ENCODE data around the gene KLHDC7A. TPM values are rescaled to one million over a fixed set of nuclear protein-coding genes. Genes with fewer than 3 reads are reported as not detected.

KLHDC7A gene
- total and polyA plus RNA-seq, 2 donors (not counting 3 experiments of a cell fraction or from before 2014, with no cell fraction given), result not detected

DNA sequence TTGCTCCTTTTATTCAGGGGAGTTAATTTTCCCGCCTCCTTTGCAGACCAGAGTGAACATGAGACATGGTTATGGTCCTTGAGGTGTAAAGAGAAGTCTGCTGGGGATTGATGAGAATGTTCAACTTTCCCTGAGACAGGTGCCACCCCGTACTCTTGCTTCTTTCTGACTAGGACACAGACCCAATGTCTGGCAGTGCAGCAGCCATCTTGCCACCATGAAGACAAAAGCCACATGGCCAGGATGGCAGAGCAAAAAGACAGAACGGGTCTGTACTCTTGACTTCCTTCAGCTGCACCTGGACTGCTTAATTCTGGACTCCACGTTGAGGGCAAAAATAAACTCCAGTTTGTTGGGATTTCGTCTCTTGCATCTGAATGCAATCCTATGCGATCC, 54.1 kb downstream of the KLHDC7A start:
- TF ChIP-seq, protein P1, sequence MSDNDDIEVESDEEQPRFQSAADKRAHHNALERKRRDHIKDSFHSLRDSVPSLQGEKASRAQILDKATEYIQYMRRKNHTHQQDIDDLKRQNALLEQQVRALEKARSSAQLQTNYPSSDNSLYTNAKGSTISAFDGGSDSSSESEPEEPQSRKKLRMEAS (IDR thresholded peaks at IDR 0.05; ENCODE audit: insufficient read depth, insufficient read length), result no peak
- TF ChIP-seq POLR2A (IDR thresholded peaks at IDR 0.05; ENCODE audit: low read depth, low read length) (no peak), GATA2 (IDR thresholded peaks at IDR 0.05; ENCODE audit: insufficient read depth, insufficient read length, low read depth, low read length) (no peak)
- TF ChIP-seq, protein P2, sequence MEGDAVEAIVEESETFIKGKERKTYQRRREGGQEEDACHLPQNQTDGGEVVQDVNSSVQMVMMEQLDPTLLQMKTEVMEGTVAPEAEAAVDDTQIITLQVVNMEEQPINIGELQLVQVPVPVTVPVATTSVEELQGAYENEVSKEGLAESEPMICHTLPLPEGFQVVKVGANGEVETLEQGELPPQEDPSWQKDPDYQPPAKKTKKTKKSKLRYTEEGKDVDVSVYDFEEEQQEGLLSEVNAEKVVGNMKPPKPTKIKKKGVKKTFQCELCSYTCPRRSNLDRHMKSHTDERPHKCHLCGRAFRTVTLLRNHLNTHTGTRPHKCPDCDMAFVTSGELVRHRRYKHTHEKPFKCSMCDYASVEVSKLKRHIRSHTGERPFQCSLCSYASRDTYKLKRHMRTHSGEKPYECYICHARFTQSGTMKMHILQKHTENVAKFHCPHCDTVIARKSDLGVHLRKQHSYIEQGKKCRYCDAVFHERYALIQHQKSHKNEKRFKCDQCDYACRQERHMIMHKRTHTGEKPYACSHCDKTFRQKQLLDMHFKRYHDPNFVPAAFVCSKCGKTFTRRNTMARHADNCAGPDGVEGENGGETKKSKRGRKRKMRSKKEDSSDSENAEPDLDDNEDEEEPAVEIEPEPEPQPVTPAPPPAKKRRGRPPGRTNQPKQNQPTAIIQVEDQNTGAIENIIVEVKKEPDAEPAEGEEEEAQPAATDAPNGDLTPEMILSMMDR (IDR thresholded peaks at IDR 0.05; ENCODE audit: extremely low read depth in 1 of 2, insufficient read depth in 1 of 2, low read depth in 1 of 2, low read length in 2 of 2), result no peak
- H3K27me3 ChIP-seq (ENCODE audit: control insufficient read depth in 2 of 2, insufficient read depth in 2 of 2, low read length in 2 of 2), result no peaks in the 10 kb centered on the region
- ChIA-PET CTCF (no interaction called here), POLR2A (no interaction called here)
- no TSS peak for BruUV-seq (replicated peaks)
- FAIRE-seq (no peak), DNase-seq (ENCODE audit: low read depth, low spot score) (no peak)
- no peak overlapping the region for H3K4me3 ChIP-seq (replicated peaks in 1 of 3; ENCODE audit: insufficient read depth in 1 of 3, low read depth in 1 of 3, low read length in 3 of 3)
- dilution Hi-C loops (cut with MboI; ENCODE audit: extremely low pct_ligation_motif_present, low sequenced_read_pairs) (no loop called here), intact Hi-C loops (cut with micrococcal nuclease) (no loop called here)
- no peaks in the 10 kb centered on the region for H3K4me1 ChIP-seq (ENCODE audit: control insufficient read depth, extremely low read depth, insufficient read depth, low read length)
- no peaks in the 10 kb centered on the region for H3K9me3 ChIP-seq (replicated peaks; ENCODE audit: control insufficient read depth, insufficient read depth, low read length)
- no peaks in the 10 kb centered on the region for H3K36me3 ChIP-seq (ENCODE audit: control insufficient read depth in 2 of 2, extremely low read depth in 1 of 2, insufficient read depth in 2 of 2, low read length in 2 of 2)
- H3K9me1 ChIP-seq (replicated peaks; ENCODE audit: control insufficient read depth, extremely low read depth, insufficient read depth, low read length), result no peaks in the 10 kb centered on the region
- H4K20me1 ChIP-seq (replicated peaks; ENCODE audit: control insufficient read depth, extremely low read depth, insufficient read depth, low read length), result no peaks in the 10 kb centered on the region
- H3K4me2 ChIP-seq (ENCODE audit: insufficient read depth, low read length), result no peak overlapping the region
- H3K79me2 ChIP-seq (ENCODE audit: control insufficient read depth, insufficient read depth, low read length), result no peaks in the 10 kb centered on the region
- H3K27ac ChIP-seq (ENCODE audit: insufficient read depth, low read depth, low read length), result no peak overlapping the region
- H3K9ac ChIP-seq (replicated peaks; ENCODE audit: extremely low read depth, insufficient read depth, low read length), result no peak overlapping the region
- H2AFZ ChIP-seq (ENCODE audit: low read depth, low read length), result no peak overlapping the region

Small RNA genes within 50 kb of the gene (small RNA-seq; reads per million reads assigned to genes)
- gene DYNLL1P3 (ENCODE audit: insufficient read depth, insufficient read length, low read depth, low replicate concordance), result not detected

Other genes starting within 250 kb of the KLHDC7A start
- gene PAX7, start 149.9 kb downstream of the KLHDC7A start, total RNA-seq, result not detected in 2 replicates
- not detected in 2 replicates for gene PAX7, start 149.9 kb downstream of the KLHDC7A start, polyA plus RNA-seq

Measured in endothelial cell of umbilical vein (primary cell).